GM21576 (cell line): Measurements from ENCODE around the gene MRPS11.
"Not testable (repeated sequence)": the region's sequence is repeated elsewhere in the genome, so short reads cannot be mapped to it uniquely, and the experiment has no call there.

Source experiments
- ATAC-seq: cut with Tn5 transposase; IDR thresholded peaks from one replicate; pipeline ENCODE4 v1.9.1; 2021; ENCODE audit warnings: mild to moderate bottlenecking, moderate library complexity; ENCODE audit not compliant: unreplicated experiment

MRPS11 gene

DNA sequence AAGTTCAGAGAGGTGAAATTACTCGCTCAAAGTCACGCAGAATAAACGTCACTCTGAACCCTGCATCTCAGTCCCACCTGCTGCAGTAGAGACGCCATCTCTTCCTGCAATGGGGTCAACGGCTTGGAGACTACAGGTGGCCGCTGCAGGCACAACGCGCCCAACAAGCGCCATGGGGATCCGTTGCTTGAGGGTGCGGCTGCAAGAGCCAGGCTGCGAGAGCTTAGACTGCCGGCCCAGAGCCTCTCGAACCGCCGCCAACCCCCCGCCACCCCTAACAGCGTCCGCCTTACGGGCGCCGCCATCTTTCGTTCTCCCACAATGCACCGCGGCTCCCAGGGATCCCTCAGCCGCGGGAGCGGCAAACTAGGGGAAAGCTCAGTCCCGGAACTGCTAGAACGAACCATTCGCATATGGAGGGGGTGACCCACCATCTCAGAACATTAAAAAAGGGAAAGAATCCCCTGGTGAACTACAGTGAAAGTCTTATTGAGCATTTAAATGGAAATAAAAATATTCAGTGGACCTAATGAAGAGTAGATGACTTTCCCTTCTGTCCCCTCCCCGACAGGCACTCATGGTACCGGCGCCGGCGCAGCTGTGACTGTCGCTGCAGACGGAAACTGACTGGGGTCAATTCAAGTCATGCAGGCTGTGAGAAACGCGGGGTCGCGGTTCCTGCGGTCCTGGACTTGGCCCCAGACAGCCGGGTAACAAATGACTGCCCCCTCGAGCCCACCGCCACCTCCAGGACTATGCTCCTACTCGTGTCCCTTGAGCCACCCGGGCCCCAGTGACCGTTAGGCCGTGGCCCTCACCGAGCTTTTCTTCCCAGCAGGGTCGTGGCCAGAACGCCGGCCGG, at the start of gene MRPS11, which contains the start of gene MRPL46:
MRPS11 (plus strand) TSS at position 636 of the 862 bp plus-strand sequence; CDS start at position 646, 10 bp downstream.
MRPL46 (minus strand) TSS at position 316 of the 862 bp plus-strand sequence; CDS start at position 305, 11 bp downstream.
- ATAC-seq: peak; percentile 85

DNA sequence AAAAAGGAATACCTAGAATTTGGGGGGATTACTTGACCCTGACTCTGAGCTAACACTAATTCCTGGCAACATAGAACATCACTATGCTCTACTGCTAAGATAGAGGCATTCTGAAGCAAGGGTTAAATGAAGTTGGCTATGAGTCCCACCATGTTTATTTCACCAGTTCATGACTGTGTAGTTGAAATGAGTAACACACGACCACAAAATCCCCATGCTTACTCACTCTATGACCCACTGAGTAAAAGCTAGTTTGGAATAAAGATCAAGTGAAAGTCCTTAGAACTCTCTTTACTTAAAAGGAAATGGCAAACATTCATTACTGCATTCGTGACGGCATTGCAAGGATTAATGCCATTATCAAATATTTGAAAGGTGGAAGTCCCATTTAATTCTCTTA, 47.7 kb upstream of the MRPS11 start:
- ATAC-seq: no peak

- ATAC-seq: no peak
Observed at GRCh38 chr15:88423331-88423730, 44.2 kb upstream of the MRPS11 start.

GRCh38 chr15:88426304-88426703, 41.2 kb upstream of the MRPS11 start:
- no peak for ATAC-seq

- no peak for ATAC-seq
Observed at GRCh38 chr15:88428053-88428452, 39.5 kb upstream of the MRPS11 start.

- no peak for ATAC-seq
Observed at GRCh38 chr15:88428805-88429605, 38.5 kb upstream of the MRPS11 start.

DNA sequence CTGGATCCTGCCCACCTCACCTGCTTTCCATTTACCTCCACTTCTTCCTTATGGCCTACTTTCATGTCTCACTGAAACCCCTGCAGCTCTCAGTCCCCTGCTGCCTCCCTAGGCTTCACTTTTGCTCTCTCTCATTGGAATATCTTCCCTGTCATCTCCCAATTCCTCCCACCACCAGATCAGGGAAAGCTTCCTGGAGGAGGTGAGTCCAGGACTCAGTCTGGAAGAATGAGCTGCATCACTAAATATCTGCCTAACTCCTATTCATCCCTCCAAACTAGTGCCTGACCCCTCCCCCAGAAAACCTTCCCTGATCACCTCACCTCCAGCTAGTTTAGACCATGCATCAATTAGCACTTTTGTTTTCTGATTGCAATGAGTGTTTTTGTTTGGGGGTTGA, 37.5 kb upstream of the MRPS11 start:
- ATAC-seq: no peak

- ATAC-seq: no peak
Observed at GRCh38 chr15:88431441-88431840, 36.1 kb upstream of the MRPS11 start.

DNA sequence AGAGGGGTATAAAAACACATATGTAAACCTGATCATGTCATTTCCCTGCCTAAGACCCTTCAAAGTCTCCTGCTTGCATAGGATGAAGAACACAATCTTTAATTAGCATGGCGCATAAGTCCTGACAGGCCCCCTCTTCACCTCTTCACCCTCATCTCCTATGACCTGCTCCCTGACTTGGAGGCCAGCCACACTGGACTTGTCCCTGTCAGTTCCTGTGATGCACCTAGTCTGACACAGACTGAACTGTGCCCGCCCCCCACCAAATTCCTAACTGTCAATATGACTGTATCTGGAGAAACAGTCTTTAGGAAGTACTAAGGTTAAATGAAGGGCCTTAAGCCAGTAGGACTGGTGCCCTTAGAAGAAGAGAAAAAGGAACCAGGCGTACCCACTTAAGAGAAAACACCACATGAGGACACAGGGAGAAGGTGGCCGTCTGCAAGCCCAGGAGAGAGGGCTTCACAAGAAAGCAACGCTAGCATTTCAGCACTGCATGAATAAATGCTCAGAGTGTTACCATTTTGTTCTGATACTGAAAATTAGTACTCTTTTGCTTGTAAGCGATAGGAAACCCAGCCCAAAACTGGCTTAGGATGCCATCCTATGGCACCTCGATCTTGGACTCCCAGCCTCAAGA, 34.3 kb upstream of the MRPS11 start:
- no peak for ATAC-seq

GRCh38 chr15:88434106-88434505, 33.4 kb upstream of the MRPS11 start:
- ATAC-seq: not testable (repeated sequence)

- ATAC-seq: no peak
Observed at GRCh38 chr15:88438181-88438580, 29.3 kb upstream of the MRPS11 start.

DNA sequence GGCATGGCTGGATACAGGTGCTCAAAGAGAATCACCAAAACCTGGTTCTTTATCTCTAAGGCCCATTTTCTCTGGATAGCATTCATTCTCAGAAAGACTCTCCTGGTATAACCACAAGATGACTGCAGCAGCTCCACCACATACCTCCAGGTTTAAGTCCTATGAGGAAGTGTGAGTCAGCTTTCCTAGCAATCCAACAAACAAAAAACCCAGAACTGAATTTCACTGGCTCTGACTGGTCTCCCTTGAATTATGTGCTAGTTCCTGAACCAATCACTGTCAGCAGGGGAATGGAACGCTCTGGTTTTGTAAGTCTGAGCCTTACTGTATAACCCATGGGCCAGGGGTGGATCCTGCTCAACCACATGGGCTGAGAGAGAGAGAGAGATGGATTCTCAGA, 27.5 kb upstream of the MRPS11 start:
- no peak for ATAC-seq

DNA sequence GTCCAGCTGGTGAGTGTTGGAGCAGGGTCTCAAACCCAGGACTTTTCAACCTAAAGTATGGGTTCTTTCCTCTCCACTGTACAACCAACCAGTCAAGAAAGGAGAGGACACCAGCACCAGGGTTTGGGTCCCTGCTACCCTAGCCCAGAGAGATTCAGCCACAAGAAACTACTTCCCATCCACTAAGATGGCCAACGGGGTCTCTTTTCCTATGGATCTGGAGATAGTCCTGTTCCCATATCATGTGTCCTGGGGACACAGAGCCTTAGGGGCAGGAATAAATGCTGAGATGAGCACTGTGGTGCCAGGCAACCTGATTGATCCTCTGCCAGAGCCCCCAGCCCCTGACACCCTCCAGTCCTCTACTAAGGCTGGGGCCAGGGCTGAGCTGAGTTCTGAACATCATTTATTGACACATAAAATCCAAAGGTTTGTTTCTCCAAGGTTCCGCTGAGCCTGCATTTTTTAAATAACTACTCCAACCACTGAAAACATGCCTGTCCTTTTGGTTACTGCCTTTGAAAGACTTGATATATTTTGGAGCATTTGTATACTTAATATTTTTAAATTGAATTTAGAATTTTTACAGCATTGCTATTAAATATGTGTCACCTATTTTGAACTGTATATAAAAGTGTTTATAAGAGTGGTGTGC, 26.3 kb upstream of the MRPS11 start:
- no peak for ATAC-seq

- no peak for ATAC-seq
Observed at GRCh38 chr15:88447206-88447605, 20.3 kb upstream of the MRPS11 start.

DNA sequence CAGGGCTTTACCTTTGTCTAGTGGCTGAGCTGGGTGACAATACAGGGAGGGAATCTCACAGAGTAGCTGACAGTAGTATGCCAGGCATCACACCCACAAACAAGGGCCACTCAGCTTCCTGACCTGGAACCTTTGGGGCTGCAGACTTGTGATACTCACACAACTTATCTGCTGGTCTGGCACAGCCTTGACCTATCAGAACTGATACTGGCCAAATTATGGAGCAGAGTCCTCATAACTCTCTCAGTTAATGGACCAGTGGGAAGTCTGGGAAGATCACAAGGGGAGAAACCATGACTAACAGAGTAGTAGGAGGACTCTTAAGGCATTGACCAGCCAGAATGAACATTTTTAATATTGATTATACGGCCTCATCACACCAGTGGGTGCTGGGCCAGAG, 19.8 kb upstream of the MRPS11 start:
- ATAC-seq: no peak

DNA sequence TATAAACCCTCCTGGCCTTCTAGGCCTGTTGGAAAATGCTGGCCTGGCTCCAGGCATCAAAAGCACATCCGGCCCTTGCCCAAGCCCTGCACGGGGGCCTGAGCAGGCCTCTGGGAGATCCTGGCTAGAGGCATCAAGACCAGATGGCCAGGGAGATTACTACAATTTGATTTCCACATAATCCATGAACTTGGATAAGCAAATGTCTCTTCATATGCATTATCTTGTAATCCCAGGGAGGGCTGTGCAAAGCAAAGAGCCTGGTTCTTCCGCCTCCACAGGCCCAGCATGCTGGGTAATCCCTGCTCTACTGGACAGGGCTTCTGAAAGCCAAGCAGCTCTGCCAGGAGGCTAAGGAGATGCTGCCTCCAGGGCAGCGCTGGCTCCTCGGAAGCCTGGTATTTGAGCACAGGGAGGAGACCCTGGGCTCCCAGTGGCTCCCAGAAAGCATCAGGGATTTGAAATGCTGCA, 18.5 kb upstream of the MRPS11 start:
- ATAC-seq: no peak

GRCh38 chr15:88449581-88449980, 17.9 kb upstream of the MRPS11 start:
- no peak for ATAC-seq

DNA sequence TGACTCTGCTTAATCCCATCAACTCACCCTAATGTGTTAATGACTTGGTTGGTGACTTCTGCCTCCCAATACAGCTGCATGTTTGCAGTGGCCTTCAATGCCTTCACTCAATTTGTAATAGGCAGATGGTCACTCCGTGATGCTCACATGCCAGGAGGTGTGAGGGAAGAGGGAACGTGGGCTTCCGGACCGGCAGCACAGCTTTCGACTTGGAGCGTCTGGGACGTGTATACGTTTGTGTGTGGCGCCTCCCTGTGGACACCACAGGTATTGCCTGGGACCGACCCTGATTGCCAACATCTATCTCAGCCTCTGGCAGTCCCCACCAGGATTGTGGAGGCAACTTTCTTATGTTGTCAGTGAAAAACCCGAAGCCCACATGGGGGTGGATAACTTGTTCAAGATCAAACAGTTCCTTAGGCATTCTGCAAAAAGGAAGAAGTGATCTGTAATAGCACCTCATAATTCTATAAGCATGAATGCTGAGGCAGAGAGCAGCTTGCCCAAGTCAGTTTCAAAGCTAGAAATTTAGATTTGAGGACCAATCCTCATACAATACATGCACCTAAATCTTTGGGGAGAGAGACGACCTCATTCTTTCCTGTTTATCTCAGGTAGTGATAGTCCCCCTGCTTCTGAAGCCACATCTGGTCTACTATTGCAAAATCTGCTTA, 17.2 kb upstream of the MRPS11 start:
- no peak for ATAC-seq

DNA sequence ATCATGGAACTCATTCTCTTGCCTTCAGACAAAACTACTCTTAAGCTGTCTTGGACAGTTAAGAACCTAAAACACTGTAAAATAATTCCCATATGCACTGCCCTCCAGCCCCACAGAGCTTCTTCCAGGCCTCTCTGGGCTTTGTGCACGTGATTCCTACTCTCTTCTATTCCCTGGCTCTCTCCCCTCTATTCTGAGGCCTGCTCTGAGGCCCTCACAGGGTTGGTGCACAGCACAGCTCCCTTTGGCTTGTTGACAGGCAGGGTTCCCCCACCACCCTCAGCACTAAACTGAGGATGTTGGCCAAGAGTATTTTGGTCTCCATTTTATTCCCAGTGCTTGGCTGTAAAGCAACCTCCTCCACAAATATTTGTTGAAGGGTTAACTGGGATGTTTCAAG, 13.9 kb upstream of the MRPS11 start:
- ATAC-seq: no peak

GRCh38 chr15:88454236-88454635, 13.3 kb upstream of the MRPS11 start:
- ATAC-seq: no peak
